Esophagus muscularis mucosa (tissue), 4 donors: ENCODE measurements around the gene TEX52. TPM values are rescaled to one million over a fixed set of nuclear protein-coding genes. Genes with fewer than 3 reads are reported as not detected.

Experiments
- DNase-seq: peaks from one replicate; pipeline ENCODE4 v3.0.0-alpha.2; 2017; ENCODE audit errors: extremely low spot score
- H3K27ac ChIP-seq, 4 donors: fragments of 200-600 bp; sonication (generic); replicated peaks in 1 of 4; 1 replicate in 3 of 4; 2 replicates in 1 of 4; pipeline ENCODE4 v1.5.1; 2016 to 2019; ENCODE audit warnings: mild to moderate bottlenecking in 1 of 4
- H3K27me3 ChIP-seq, 4 donors: fragments of 200-600 bp; sonication (generic); one replicate each; pipeline versions ENCODE4 v1.5.1 to v1.6.0; 2016 to 2019
- H3K36me3 ChIP-seq, 4 donors: fragments of 200-600 bp; sonication (generic); one replicate each; pipeline ENCODE4 v1.5.1; 2016 to 2019
- H3K4me1 ChIP-seq, 4 donors: fragments of 200-600 bp; sonication (generic); one replicate each; pipeline ENCODE4 v1.5.1; 2016 to 2019
- H3K4me3 ChIP-seq, 4 donors: fragments of 200-600 bp; sonication (generic); 1 replicate in 2 of 4; 2 replicates in 2 of 4; pipeline ENCODE4 v1.5.1; 2016 to 2019; ENCODE audit warnings: mild to moderate bottlenecking in 4 of 4, moderate library complexity in 1 of 4
- H3K9me3 ChIP-seq, 4 donors: fragments of 200-600 bp; sonication (generic); 1 replicate in 3 of 4; 2 replicates in 1 of 4; pipeline ENCODE4 v1.5.1; 2016 to 2019
- EP300 ChIP-seq: sonication (generic); formaldehyde crosslinking; IDR thresholded peaks from one replicate; pipeline ENCODE4 v1.6.1; 2017; ENCODE audit warnings: antibody characterized with exemption
- POLR2A ChIP-seq: fragments of 450-650 bp; IDR thresholded peaks from one replicate; pipeline ENCODE4 v1.6.1; 2017; ENCODE audit warnings: antibody characterized with exemption, moderate library complexity, mild to moderate bottlenecking, low read depth
- POLR2AphosphoS5 ChIP-seq, 2 donors: sonication (generic); formaldehyde crosslinking; IDR thresholded peaks; one replicate each; pipeline ENCODE4 v1.6.1; 2017; ENCODE audit warnings: antibody characterized with exemption in 2 of 2
- WGBS: methylation state at CpG from one replicate; pipeline ENCODE4 v1.1.5; 2018; 5-methylcytosine and 5-hydroxymethylcytosine counted together
- intact Hi-C: fragments of 100-400 bp; cut with DNase I; formaldehyde crosslinking; loops from one replicate; pipeline ENCODE4 v1.15.1; 2023
- total RNA-seq, 4 donors: library from RNA; depleted of rRNA; stranded (reverse); fragments of >200 nt; gene quantifications; one replicate each; pipeline versions ENCODE4 v1.1.0 to v1.2.1, GENCODE V29; 2016
- TF ChIP-seq, protein P1 (sequence below), 3 experiments: fragments of 200-600 bp in 2 of 3; fragments of 450-650 bp in 1 of 3; sonication (generic) in 2 of 3; IDR thresholded peaks; one replicate each; pipeline ENCODE4 v1.5.1; 2017 to 2019; ENCODE audit warnings: antibody characterized with exemption in 3 of 3, mild to moderate bottlenecking in 2 of 3, moderate library complexity in 1 of 3

The TEX52 gene
- total RNA-seq, 4 donors from 2014 or later, result not detected

GRCh38 chr12:2855546-2855945 is 1.3 kb downstream of the TEX52 start:
- Histone ChIP-seq H3K36me3 (peaks cover 0 to 11% (median 9%) of the 10 kb centered on the region in 4 donors), H3K9me3 (no peaks in the 10 kb centered on the region), H3K27me3 (no peaks in the 10 kb centered on the region), H3K4me1 (peaks cover 0 to 9% (median 4%) of the 10 kb centered on the region in 4 donors), H3K27ac (no peak overlapping the region), H3K4me3 (no peak overlapping the region)
- 91% methylated on average over 7 of the region's 7 CpGs for WGBS
- TF ChIP-seq, protein P1, sequence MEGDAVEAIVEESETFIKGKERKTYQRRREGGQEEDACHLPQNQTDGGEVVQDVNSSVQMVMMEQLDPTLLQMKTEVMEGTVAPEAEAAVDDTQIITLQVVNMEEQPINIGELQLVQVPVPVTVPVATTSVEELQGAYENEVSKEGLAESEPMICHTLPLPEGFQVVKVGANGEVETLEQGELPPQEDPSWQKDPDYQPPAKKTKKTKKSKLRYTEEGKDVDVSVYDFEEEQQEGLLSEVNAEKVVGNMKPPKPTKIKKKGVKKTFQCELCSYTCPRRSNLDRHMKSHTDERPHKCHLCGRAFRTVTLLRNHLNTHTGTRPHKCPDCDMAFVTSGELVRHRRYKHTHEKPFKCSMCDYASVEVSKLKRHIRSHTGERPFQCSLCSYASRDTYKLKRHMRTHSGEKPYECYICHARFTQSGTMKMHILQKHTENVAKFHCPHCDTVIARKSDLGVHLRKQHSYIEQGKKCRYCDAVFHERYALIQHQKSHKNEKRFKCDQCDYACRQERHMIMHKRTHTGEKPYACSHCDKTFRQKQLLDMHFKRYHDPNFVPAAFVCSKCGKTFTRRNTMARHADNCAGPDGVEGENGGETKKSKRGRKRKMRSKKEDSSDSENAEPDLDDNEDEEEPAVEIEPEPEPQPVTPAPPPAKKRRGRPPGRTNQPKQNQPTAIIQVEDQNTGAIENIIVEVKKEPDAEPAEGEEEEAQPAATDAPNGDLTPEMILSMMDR (IDR thresholded peaks at IDR 0.05), result no peak
- TF ChIP-seq EP300, result no peak
- no peak for TF ChIP-seq POLR2A
- no peak for TF ChIP-seq POLR2AphosphoS5 (IDR thresholded peaks at IDR 0.05)
- intact Hi-C loops, result loop anchor here (10.0 kb wide), 1 partner anchor 89 kb away; no protein-coding TSS in a partner anchor
- DNase-seq, result no peak

GRCh38 chr12:2854669-2855453 is 2.0 kb downstream of the TEX52 start:
- H3K4me1 ChIP-seq, result peaks cover 0 to 9% (median 4%) of the 10 kb centered on the region in 4 donors
- no peak for DNase-seq
- peaks cover 0 to 11% (median 9%) of the 10 kb centered on the region in 4 donors for H3K36me3 ChIP-seq
- TF ChIP-seq POLR2AphosphoS5 (IDR thresholded peaks at IDR 0.05) (no peak), EP300 (no peak), POLR2A (no peak)
- TF ChIP-seq, protein P1 (IDR thresholded peaks at IDR 0.05), result no peak
- intact Hi-C loops, result loop anchor here (5.0 to 10.0 kb wide), 2 partner anchors 90 to 187 kb away; no protein-coding TSS in a partner anchor
- H3K27me3 ChIP-seq, result no peaks in the 10 kb centered on the region
- H3K27ac ChIP-seq, result no peak overlapping the region
- H3K9me3 ChIP-seq, result no peaks in the 10 kb centered on the region
- no peak overlapping the region for H3K4me3 ChIP-seq
- WGBS, result 96% methylated on average over 22 of the region's 25 CpGs

DNA sequence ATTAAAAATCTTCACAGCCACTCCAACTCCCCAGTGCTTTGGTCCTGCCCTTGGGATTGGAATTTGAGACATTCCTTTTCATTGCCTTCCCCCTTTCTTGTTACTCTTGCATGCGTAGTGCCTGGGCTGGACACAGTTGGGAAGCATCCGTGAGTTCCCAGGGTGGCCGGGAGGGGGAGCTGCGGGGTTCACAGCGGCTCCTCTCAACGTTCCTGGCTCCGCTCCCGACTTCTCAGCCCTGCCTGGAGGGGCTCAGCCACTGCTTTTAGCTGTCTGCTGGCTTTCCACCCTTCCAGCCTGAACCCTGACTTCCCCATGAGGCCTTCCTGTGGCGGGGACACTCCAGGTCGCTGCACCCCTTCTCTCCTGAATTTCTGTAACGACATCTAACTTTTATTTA is 3.2 kb downstream of the TEX52 start:
- peak overlapping the region in 1 of 4 donors; percentile 20 for H3K4me3 ChIP-seq
- no peaks in the 10 kb centered on the region for H3K9me3 ChIP-seq
- intact Hi-C loops, result loop anchor here (5.0 to 10.0 kb wide), 2 partner anchors 91 to 189 kb away; no protein-coding TSS in a partner anchor
- H3K36me3 ChIP-seq, result peaks cover 0 to 11% (median 9%) of the 10 kb centered on the region in 4 donors
- no peaks in the 10 kb centered on the region for H3K27me3 ChIP-seq
- TF ChIP-seq, protein P1 (IDR thresholded peaks at IDR 0.05), result peak; percentile 71 to 91 (median 76)
- no peak for TF ChIP-seq EP300
- 13% methylated on average over 11 of the region's 11 CpGs for WGBS
- H3K4me1 ChIP-seq, result peaks cover 0 to 9% (median 4%) of the 10 kb centered on the region in 4 donors
- H3K27ac ChIP-seq, result no peak overlapping the region
- peak; percentile 94 for DNase-seq

DNA sequence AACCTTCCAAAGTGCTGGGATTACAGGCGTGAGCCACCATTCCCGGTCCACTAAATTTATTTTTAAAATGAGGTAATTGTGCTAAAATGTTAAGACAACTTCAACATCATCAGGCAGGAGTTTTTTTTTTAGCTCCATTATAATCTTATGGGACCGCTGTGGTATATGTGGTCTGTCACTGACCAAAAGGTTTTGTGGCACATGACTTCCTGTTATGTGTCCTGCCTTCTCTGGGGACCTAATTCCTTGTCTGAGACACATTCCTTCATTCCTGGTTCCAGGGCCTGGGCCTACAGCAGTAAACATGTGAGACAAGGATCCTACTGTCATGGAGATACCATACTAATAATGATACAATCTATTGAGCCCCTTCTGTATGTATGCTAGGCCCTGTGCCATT is 4.9 kb downstream of the TEX52 start:
- WGBS, result 79% methylated on average over 3 of the region's 3 CpGs
- Histone ChIP-seq H3K27ac (no peak overlapping the region), H3K4me1 (peaks cover 0 to 9% (median 4%) of the 10 kb centered on the region in 4 donors), H3K27me3 (no peaks in the 10 kb centered on the region), H3K4me3 (no peak overlapping the region), H3K9me3 (no peaks in the 10 kb centered on the region), H3K36me3 (peaks cover 0 to 8% (median 0%) of the 10 kb centered on the region in 4 donors)
- no peak for DNase-seq
- TF ChIP-seq POLR2A (no peak), EP300 (no peak), POLR2AphosphoS5 (IDR thresholded peaks at IDR 0.05) (no peak)
- TF ChIP-seq, protein P1 (IDR thresholded peaks at IDR 0.05), result no peak
- intact Hi-C loops, result loop anchor here (5.0 to 10.0 kb wide), 2 partner anchors 93 to 190 kb away; no protein-coding TSS in a partner anchor
